Naive thymus-derived CD4-positive, alpha-beta T cell (primary cell): ENCODE results near the gene TMEM86A. TPM values are rescaled to one million over a fixed set of nuclear protein-coding genes. Genes with fewer than 3 reads are reported as not detected.
A peak's percentile ranks its signal among the peaks of the same experiment; 100 is the strongest.
"Not testable (repeated sequence)": the region's sequence is repeated elsewhere in the genome, so short reads cannot be mapped to it uniquely, and the experiment has no call there.

Experiments
- ATAC-seq: fragments of 150-1000 bp; cut with Tn5 transposase; 2 replicates; pipeline ENCODE4 v1.10.0; 2021; ENCODE audit warnings: mild to moderate bottlenecking, moderate library complexity
- CTCF ChIA-PET: fragments of 350-600 bp; sonication (Branson Sonifier 250); formaldehyde crosslinking; loops from one replicate; lab custom pipeline; 2021; ENCODE audit warnings: antibody characterized with exemption; lab: Charles Lee
- POLR2A ChIA-PET: fragments of 350-600 bp; sonication (Branson Sonifier 250); formaldehyde crosslinking; loops from one replicate; lab custom pipeline; 2021; ENCODE audit warnings: antibody characterized with exemption, inconsistent platforms; lab: Charles Lee
- DNase-seq, 9 donors: peaks; one replicate each; pipeline versions ENCODE4 v3.0.0 to v3.0.0-alpha.2; 2020 to 2022; ENCODE audit warnings: mixed read lengths in 1 of 9
- H3K27ac ChIP-seq: one replicate; pipeline ENCODE4 v1.7.0; 2013; ENCODE audit warnings: mild to moderate bottlenecking, low read depth, low read length, moderate library complexity
- H3K27me3 ChIP-seq, 2 donors: one replicate each; pipeline ENCODE4 v1.7.0; 2013; ENCODE audit warnings: low read length in 2 of 2, mild to moderate bottlenecking in 2 of 2, moderate library complexity in 2 of 2; ENCODE audit not compliant: control insufficient read depth in 2 of 2, insufficient read depth in 2 of 2
- H3K36me3 ChIP-seq, 3 experiments: 1 replicate in 2 of 3; 2 replicates in 1 of 3; pipeline ENCODE4 v1.7.0; 2013; ENCODE audit warnings: low read length in 3 of 3, mild to moderate bottlenecking in 3 of 3, moderate library complexity in 1 of 3; ENCODE audit not compliant: insufficient read depth in 3 of 3, control insufficient read depth in 2 of 3
- H3K4me1 ChIP-seq, 2 donors: one replicate each; pipeline ENCODE4 v1.7.0; 2013; ENCODE audit warnings: low read length in 2 of 2, mild to moderate bottlenecking in 2 of 2, moderate library complexity in 1 of 2; ENCODE audit not compliant: control insufficient read depth in 2 of 2, insufficient read depth in 2 of 2
- H3K4me3 ChIP-seq: 2 replicates; pipeline ENCODE4 v1.7.0; 2013; ENCODE audit warnings: mild to moderate bottlenecking, low read length
- H3K9me3 ChIP-seq, 3 experiments: 1 replicate in 2 of 3; 2 replicates in 1 of 3; pipeline ENCODE4 v1.7.0; 2013; ENCODE audit warnings: low read length in 3 of 3; ENCODE audit not compliant: control insufficient read depth in 2 of 3
- H3K27ac Mint-ChIP-seq, 9 donors: one replicate each; pipeline ENCODE4 v1.8.0; 2020 to 2022; ENCODE audit warnings: mixed read lengths in 9 of 9, mild to moderate bottlenecking in 8 of 9, moderate library complexity in 5 of 9, inconsistent platforms in 2 of 9
- H3K27me3 Mint-ChIP-seq, 5 donors: one replicate each; pipeline ENCODE4 v1.8.0; 2021 to 2022; ENCODE audit warnings: mixed read lengths in 5 of 5, mild to moderate bottlenecking in 1 of 5
- H3K36me3 Mint-ChIP-seq, 5 donors: one replicate each; pipeline ENCODE4 v1.8.0; 2020 to 2022; ENCODE audit warnings: mixed read lengths in 5 of 5, mild to moderate bottlenecking in 3 of 5, inconsistent platforms in 1 of 5
- H3K4me1 Mint-ChIP-seq, 7 donors: one replicate each; pipeline ENCODE4 v1.8.0; 2020 to 2022; ENCODE audit warnings: mixed read lengths in 7 of 7, mild to moderate bottlenecking in 3 of 7, inconsistent platforms in 1 of 7
- H3K4me3 Mint-ChIP-seq, 10 donors: one replicate each; pipeline ENCODE4 v1.8.0; 2020 to 2022; ENCODE audit warnings: mild to moderate bottlenecking in 10 of 10, mixed read lengths in 10 of 10, moderate library complexity in 6 of 10, inconsistent platforms in 2 of 10
- H3K9me3 Mint-ChIP-seq, 11 donors: one replicate each; pipeline ENCODE4 v1.8.0; 2020 to 2022; ENCODE audit warnings: mixed read lengths in 11 of 11, mild to moderate bottlenecking in 4 of 11, inconsistent platforms in 1 of 11, moderate library complexity in 1 of 11
- intact Hi-C, 2 donors: fragments of 100-400 bp; cut with micrococcal nuclease; formaldehyde crosslinking; loops; one replicate each; pipeline ENCODE4 v1.15.1; 2023
- polyA plus RNA-seq, 2 donors: library from polyadenylated mRNA; unstranded; fragments of 300-500 nt; fragmentation: Illumina TruSeq; gene quantifications; one replicate each; pipeline ENCODE4 v1.2.3, GENCODE V29; 2021
- total RNA-seq, 6 experiments: library from RNA in 5 of 6; stranded (reverse) in 5 of 6; gene quantifications; 1 replicate in 5 of 6; 2 replicates in 1 of 6; pipeline ENCODE4 v1.2.3 and lab custom pipeline; 2021 to 2026

The TMEM86A gene
- total and polyA plus RNA-seq, 7 experiments from 2014 or later = 0.53 to 6.5 (median 4.3) TPM

DNA sequence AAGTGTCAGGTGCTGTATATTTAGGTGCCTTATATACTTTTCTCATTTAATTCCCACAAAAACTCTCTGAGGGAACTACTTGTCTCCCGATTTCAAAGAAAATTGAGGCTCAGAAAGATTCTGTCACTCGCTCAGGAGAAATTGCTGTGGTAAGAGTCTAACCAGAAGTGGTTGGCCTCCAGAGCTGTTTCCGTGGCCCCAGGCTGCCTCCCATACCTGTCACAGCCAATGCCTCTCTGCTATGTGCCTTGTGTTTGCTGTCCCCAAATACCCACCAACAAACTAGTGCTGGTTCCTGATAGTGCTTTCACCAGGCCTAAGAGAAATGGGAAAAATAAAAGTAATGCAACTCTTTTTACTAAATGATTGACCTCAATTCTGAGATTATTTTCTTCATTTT is 21.0 kb upstream of the TMEM86A start:
- Mint-ChIP-seq H3K9me3 (no peaks in the 10 kb centered on the region), H3K4me1 (peaks cover 6 to 28% (median 21%) of the 10 kb centered on the region in 7 donors), H3K27ac (no peak overlapping the region), H3K27me3 (no peaks in the 10 kb centered on the region), H3K4me3 (no peak overlapping the region), H3K36me3 (no peaks in the 10 kb centered on the region)
- no peak overlapping the region for H3K27ac ChIP-seq
- intact Hi-C loops = no loop called here
- no peak overlapping the region for H3K4me3 ChIP-seq
- ATAC-seq = no peak
- no peaks in the 10 kb centered on the region for H3K36me3 ChIP-seq
- no peak for DNase-seq
- no peaks in the 10 kb centered on the region for H3K9me3 ChIP-seq
- H3K27me3 ChIP-seq = no peaks in the 10 kb centered on the region
- peaks cover 3 to 14% of the 10 kb centered on the region in 2 donors for H3K4me1 ChIP-seq
- ChIA-PET CTCF (no interaction called here), POLR2A (no interaction called here)

DNA sequence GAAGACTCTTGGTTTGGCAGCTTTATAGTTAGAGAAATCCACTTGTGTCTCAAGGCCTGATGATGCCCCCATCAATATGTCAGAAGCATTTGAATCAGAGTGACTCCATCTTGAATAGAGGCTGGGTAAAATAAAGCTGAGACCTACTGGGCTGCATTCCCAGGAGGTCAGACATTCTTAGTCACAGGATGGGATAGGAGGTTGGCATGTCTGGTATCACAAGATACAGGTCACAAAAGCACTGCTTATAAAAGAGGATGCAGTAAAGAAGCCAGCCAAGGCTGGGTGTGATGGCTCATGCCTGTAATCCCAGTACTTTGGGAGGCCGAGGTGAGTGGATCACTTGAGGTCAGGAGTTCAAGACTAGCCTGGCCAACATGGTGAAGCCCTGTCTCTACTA is 16.6 kb upstream of the TMEM86A start:
- H3K27ac ChIP-seq, CTCF ChIA-PET, H3K9me3 ChIP-seq, DNase-seq, H3K4me1 ChIP-seq, H3K27ac Mint-ChIP-seq, ATAC-seq, H3K4me3 Mint-ChIP-seq, H3K36me3 Mint-ChIP-seq, H3K4me3 ChIP-seq, intact Hi-C loops, H3K27me3 ChIP-seq, H3K9me3 Mint-ChIP-seq, H3K36me3 ChIP-seq: not testable (repeated sequence)
- Mint-ChIP-seq H3K27me3 (peaks cover 0 to 15% (median 0%) of the 10 kb centered on the region in 5 donors), H3K4me1 (peaks cover 0 to 13% (median 10%) of the 10 kb centered on the region in 7 donors)
- POLR2A ChIA-PET = interaction anchor here (1.4 kb wide), 1 partner anchor 13 kb away, joined by 3 read pairs; no protein-coding TSS in a partner anchor

DNA sequence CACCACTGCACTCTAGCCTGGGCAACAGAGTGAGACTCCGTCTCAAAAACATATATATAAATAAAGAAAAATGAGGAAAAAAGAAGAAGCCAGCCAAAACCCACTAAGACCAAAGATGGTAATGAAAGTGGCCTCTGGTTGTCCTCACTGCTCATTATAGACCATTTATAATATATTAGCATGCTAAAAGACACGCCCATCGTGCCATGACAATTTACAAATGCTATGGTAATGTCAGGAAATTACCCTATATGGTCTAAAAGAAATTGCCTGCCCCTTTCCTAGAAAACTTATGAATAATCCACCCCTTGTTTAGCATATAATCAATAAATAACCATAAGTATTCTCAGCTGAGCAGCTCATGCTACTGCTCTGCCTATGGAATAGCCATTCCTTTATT is 16.1 kb upstream of the TMEM86A start:
- POLR2A ChIA-PET = interaction anchor here (0.6 to 1.4 kb wide), 3 partner anchors 10 to 47 kb away, joined by 3 read pairs; no protein-coding TSS in a partner anchor
- no peak for ATAC-seq
- intact Hi-C loops = no loop called here
- peaks cover 0 to 13% (median 10%) of the 10 kb centered on the region in 7 donors for H3K4me1 Mint-ChIP-seq
- H3K27me3 Mint-ChIP-seq = peaks cover 0 to 15% (median 0%) of the 10 kb centered on the region in 5 donors
- H3K27ac Mint-ChIP-seq = peak overlapping the region in 1 of 9 donors; percentile 80
- Histone ChIP-seq H3K4me1 (peaks cover 0 to 4% of the 10 kb centered on the region in 2 donors), H3K9me3 (no peaks in the 10 kb centered on the region), H3K27me3 (no peaks in the 10 kb centered on the region), H3K4me3 (no peak overlapping the region), H3K36me3 (no peaks in the 10 kb centered on the region), H3K27ac (no peak overlapping the region)
- H3K9me3 Mint-ChIP-seq = no peaks in the 10 kb centered on the region
- DNase-seq = no peak
- CTCF ChIA-PET = no interaction called here
- no peak overlapping the region for H3K4me3 Mint-ChIP-seq
- H3K36me3 Mint-ChIP-seq = no peaks in the 10 kb centered on the region

DNA sequence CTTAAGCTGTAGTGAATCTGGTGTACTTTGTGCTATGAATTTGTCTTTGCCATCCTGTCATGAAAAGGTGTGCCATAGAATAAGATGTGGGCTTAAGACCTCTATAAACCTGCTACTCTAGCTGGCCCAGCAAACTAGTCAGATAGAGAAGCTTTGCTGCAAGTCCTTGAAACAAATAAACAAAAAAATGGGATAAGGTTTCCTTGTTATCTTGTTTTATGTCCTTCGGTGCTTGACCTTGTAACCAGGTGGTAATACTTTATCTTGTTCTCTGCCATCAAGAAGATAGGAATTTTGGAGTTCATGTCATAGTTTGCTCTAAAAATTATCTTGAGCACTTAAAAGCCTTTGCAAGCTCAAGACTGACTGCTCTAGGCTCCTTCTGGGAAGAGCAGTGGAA is 14.3 kb upstream of the TMEM86A start:
- no peak overlapping the region for H3K27ac ChIP-seq
- H3K27me3 ChIP-seq = no peaks in the 10 kb centered on the region
- ChIA-PET POLR2A (no interaction called here), CTCF (interaction anchor here (1.0 to 1.5 kb wide), 2 partner anchors 49 to 144 kb away, joined by 3 read pairs; no protein-coding TSS in a partner anchor)
- no peaks in the 10 kb centered on the region for H3K36me3 ChIP-seq
- no peak for DNase-seq
- H3K27ac Mint-ChIP-seq = peak overlapping the region in 1 of 9 donors; percentile 16
- intact Hi-C loops = no loop called here
- peaks cover 0 to under 1% of the 10 kb centered on the region in 2 donors for H3K4me1 ChIP-seq
- peaks cover 0 to 9% (median 5%) of the 10 kb centered on the region in 7 donors for H3K4me1 Mint-ChIP-seq
- H3K4me3 Mint-ChIP-seq = no peak overlapping the region
- H3K36me3 Mint-ChIP-seq = no peaks in the 10 kb centered on the region
- H3K9me3 Mint-ChIP-seq = no peaks in the 10 kb centered on the region
- H3K27me3 Mint-ChIP-seq = peaks cover 0 to 15% (median 0%) of the 10 kb centered on the region in 5 donors
- no peak for ATAC-seq
- H3K9me3 ChIP-seq = no peaks in the 10 kb centered on the region
- no peak overlapping the region for H3K4me3 ChIP-seq

DNA sequence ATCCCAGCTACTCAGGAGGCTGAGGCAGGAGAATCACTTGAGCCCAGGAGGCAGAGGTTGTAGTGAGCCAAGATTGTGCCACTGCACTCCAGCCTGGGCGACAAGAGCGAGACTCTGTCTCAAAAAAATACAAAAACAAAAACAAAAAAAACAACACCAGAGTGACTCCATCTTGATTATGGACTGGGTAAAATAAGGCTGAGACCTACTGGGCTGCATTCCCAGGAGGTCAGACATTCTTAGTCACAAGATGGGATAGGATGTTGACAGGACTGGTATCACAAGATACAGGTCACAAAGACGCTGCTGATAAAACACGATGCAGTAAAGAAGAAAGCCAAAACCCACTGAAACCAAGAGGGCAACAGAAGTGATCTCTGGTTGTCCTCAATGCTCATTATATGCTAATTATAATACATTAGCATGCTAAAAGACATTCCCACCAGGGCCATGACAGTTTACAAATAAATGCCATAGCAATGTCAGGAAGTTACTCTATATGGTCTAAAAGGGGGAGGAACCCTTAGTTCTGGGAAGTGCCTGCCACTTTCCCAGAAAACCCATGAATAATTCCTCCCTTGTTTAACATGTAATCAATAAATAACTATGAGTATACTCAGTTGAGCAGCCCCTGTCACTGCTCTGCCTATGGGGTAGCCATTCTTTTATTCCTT is 7.0 kb upstream of the TMEM86A start:
- H3K27ac ChIP-seq, CTCF ChIA-PET, DNase-seq, H3K4me3 ChIP-seq, H3K4me3 Mint-ChIP-seq, H3K9me3 Mint-ChIP-seq, H3K27me3 Mint-ChIP-seq, H3K27me3 ChIP-seq, H3K36me3 Mint-ChIP-seq, ATAC-seq, H3K27ac Mint-ChIP-seq, H3K9me3 ChIP-seq, H3K4me1 ChIP-seq, H3K36me3 ChIP-seq: not testable (repeated sequence)
- H3K4me1 Mint-ChIP-seq = peaks cover 0 to 12% (median 0%) of the 10 kb centered on the region in 7 donors
- POLR2A ChIA-PET = interaction anchor here (1.2 kb wide), 1 partner anchor 18 kb away, joined by 3 read pairs; no protein-coding TSS in a partner anchor
- intact Hi-C loops = loop anchor here in 1 of 2 donors (10.0 kb wide), 1 partner anchor 677 kb away; the partner anchor contains the start of gene SERGEF

DNA sequence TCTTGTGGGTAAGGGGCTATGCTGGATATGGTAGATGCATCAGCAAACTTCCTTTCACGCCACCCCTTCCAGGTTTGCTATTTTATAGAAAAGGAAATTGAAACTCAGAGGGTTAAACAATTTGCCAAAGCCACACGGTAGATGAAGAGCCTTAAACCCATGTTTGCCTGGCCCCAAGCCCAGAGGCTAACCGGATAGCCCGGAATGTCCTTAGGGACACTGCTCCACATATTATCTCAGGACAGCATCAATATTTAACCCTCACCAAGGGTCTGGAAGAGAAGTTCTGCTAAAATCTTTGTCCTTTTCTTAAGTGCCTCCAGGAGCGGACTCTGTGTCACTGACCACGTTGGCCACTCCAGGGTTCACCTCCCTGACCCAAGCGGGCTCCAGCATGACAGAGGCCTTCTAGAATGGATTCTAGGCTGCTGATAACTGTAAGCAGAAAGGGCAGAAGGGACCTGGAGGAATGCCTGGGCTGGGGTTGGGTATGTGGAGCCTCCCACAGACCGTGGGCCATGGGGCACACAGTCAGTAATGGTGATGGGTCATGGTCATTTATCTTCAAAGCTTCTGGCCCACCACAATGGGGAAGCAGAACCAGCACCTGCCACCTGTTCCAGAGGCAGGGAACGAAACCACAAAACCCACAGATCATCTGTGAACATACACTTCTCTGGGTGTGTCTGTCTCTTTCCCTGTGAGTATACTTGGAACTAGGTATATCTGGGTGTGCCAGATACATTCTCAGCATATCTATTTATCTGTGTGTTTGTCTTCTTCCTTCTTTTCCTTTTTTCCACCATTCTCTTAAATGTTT is 5.4 kb upstream of the TMEM86A start:
- no peaks in the 10 kb centered on the region for H3K36me3 ChIP-seq
- no peaks in the 10 kb centered on the region for H3K9me3 ChIP-seq
- no peak for ATAC-seq
- Mint-ChIP-seq H3K9me3 (no peaks in the 10 kb centered on the region), H3K4me1 (peaks cover 4 to 16% (median 5%) of the 10 kb centered on the region in 7 donors), H3K27me3 (peaks cover 0 to 11% (median 0%) of the 10 kb centered on the region in 5 donors), H3K4me3 (no peak overlapping the region), H3K36me3 (no peaks in the 10 kb centered on the region), H3K27ac (no peak overlapping the region)
- H3K4me1 ChIP-seq = no peaks in the 10 kb centered on the region
- no peaks in the 10 kb centered on the region for H3K27me3 ChIP-seq
- DNase-seq = no peak
- ChIA-PET POLR2A (interaction anchor here (1.2 kb wide), 1 partner anchor 20 kb away, joined by 3 read pairs; no protein-coding TSS in a partner anchor), CTCF (interaction anchor here (0.6 kb wide), 1 partner anchor 26 kb away, joined by 3 read pairs; no protein-coding TSS in a partner anchor)
- no peak overlapping the region for H3K4me3 ChIP-seq
- intact Hi-C loops = loop anchor here in 1 of 2 donors (10.0 kb wide), 1 partner anchor 678 kb away; the partner anchor contains the start of gene SERGEF
- H3K27ac ChIP-seq = no peak overlapping the region
